NOMO-1 treated with DMSO at 0.1 percent for 48 hours (cell line): ENCODE data around the gene CHIA.

Experiments
- DNase-seq: peaks from one replicate; lab custom pipeline; 2025; ENCODE audit not compliant: unreplicated experiment; lab: John Stamatoyannopoulos, UW

The CHIA gene

DNA sequence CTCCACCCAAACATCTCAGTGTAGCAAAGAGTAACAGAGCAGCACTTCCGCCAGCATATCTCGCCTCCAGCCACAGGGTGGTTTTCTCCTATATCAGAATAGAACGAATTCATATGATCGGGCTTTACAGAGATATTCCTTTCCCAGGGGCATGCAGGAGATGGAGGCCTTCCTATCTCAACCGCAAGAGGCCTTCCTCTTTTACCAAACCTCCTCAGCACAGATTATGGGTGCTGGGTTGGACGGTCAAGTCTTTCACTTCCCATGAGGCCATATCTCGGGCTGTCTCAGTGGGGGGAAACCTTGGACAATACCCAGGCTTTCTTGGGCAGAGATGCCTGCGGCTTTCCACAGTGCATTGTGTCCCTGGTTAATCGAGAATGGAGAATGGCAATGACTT, 71.1 kb downstream of the CHIA start:
- no peak for DNase-seq

DNA sequence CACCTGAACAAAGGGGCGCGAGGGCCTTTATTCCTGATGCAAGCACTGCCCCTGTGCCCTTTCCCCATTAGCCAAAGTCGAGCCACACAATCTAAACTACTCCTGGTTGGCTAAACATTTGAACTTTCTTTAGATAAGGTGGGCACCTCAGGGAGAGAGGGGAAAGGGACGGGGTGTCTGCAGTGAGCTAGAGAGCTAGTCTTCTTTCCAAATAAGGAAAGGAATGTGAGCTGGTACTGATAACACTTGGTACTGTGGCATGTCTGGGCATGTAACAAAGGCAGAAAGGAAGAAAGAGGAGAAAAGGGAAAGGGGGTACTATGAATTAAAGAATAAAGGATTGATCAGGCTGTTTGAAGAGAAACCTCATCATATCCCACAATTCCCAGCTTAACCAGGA, 74.0 kb downstream of the CHIA start:
- DNase-seq, result no peak

DNA sequence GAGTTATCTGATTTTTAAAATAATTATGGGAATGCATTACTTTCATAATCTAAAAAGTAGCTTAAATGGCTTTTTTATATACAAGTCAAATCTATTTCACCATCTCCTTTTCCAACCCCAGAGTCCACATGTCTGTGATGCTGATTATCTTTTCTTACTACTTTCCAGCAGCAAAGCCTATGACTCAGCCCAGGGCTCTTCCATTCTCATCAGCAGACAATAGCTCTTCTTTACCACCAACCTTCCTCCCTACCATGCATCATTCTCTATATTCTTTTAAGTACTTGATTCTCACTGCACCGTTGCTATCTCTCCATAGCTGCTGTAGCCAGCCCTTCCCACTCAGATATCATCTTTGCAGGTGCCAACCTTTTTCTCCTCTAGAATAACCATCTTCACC, 75.6 kb downstream of the CHIA start:
- DNase-seq, result no peak

DNA sequence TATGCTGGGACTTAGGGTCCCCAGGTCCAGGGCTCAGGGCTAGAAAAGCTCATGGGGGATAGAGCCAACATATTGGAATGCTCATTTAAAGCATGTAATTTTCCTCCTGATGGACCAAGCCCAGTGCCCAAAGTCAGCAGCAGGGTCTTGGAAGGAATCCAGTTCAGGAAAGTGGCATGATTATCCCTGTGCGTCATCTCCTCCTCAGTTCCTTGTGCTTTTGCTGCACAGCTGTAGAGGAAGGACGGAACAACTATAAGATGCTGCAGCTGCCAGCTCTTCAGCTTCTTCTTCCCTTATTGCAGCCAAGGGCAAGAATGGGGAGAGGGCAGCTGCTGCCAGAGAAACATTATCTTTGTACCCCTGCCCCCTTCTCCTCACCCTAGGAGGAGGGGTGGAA, 78.5 kb downstream of the CHIA start:
- no peak for DNase-seq

DNA sequence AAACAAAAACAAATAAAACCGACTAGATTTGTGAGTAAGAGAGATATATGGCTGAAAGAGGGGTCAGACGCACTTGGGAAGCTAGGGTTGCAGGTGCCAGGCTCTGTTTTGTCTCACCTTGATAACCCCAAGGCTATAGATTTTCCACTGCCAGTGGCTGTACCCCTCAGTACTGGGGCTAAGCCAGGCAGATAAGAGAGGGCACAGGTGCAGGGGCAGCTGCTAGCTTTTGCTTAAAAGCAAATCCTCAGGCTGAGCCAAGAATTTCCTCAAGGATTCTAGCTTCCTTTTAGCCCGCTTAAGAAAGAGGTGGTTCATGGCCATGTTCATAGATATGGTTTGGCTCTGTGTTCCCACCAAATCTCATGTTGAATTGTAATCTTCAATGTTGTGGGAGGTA, 79.0 kb downstream of the CHIA start:
- no peak for DNase-seq
